Keratinocyte (primary cell): Measurements from ENCODE around the gene CALCR. TPM values are rescaled to one million over a fixed set of nuclear protein-coding genes. Genes with fewer than 3 reads are reported as not detected.

Experiments used
- DNase-seq: peaks from one replicate; pipeline ENCODE4 v3.0.0-alpha.2; 2011; ENCODE audit warnings: low read depth, missing footprints, low spot score
- FAIRE-seq: peaks from 2 replicates; lab custom pipeline; 2011; peaks lifted over from hg19 to GRCh38; lab: Jason Lieb, UNC
- H2AFZ ChIP-seq: 2 replicates; pipeline ENCODE4 v1.6.0; 2012; ENCODE audit warnings: low read length, control low read depth, inconsistent platforms; ENCODE audit not compliant: control insufficient read depth
- H3K27ac ChIP-seq: 2 replicates; pipeline ENCODE4 v1.5.1; 2011; ENCODE audit warnings: low read length; ENCODE audit not compliant: control insufficient read depth, insufficient read depth
- H3K27me3 ChIP-seq: 3 replicates; pipeline ENCODE4 v1.6.0; 2011; ENCODE audit warnings: low read length; ENCODE audit not compliant: control insufficient read depth, insufficient read depth; ENCODE audit errors: extremely low read depth
- H3K36me3 ChIP-seq, 2 experiments: 2 replicates in 1 of 2; 3 replicates in 1 of 2; pipeline ENCODE4 v1.5.1; 2011; ENCODE audit warnings: low read length in 2 of 2, mild to moderate bottlenecking in 1 of 2; ENCODE audit not compliant: control insufficient read depth in 2 of 2, insufficient read depth in 2 of 2; ENCODE audit errors: extremely low read depth in 1 of 2
- H3K4me1 ChIP-seq: 3 replicates; pipeline ENCODE4 v1.5.1; 2011; ENCODE audit warnings: low read length; ENCODE audit not compliant: control insufficient read depth, insufficient read depth; ENCODE audit errors: extremely low read depth
- H3K4me2 ChIP-seq: 3 replicates; pipeline ENCODE4 v1.6.0; 2011; ENCODE audit warnings: low read depth, low read length; ENCODE audit not compliant: control insufficient read depth, insufficient read depth; ENCODE audit errors: extremely low read depth
- H3K4me3 ChIP-seq, 3 experiments: fragments of 200-600 bp in 1 of 3; sonication (generic) in 1 of 3; 2 replicates in 2 of 3; 3 replicates in 1 of 3; pipeline ENCODE4 v1.5.1; 2011 to 2016; ENCODE audit warnings: low read length in 3 of 3, mild to moderate bottlenecking in 3 of 3, control low read depth in 2 of 3, inconsistent platforms in 1 of 3, low read depth in 1 of 3, mixed read lengths in 1 of 3, mixed run types in 1 of 3, moderate library complexity in 1 of 3; ENCODE audit not compliant: control insufficient read depth in 2 of 3, insufficient read depth in 2 of 3; ENCODE audit errors: extremely low read depth in 1 of 3
- H3K79me2 ChIP-seq: 2 replicates; pipeline ENCODE4 v1.6.0; 2012; ENCODE audit warnings: low read length; ENCODE audit not compliant: control insufficient read depth, insufficient read depth
- H3K9ac ChIP-seq: 3 replicates; pipeline ENCODE4 v1.6.0; 2011; ENCODE audit warnings: low read length; ENCODE audit not compliant: control insufficient read depth, insufficient read depth; ENCODE audit errors: extremely low read depth
- H3K9me1 ChIP-seq: 3 replicates; pipeline ENCODE4 v1.6.0; 2011; ENCODE audit warnings: low read length; ENCODE audit not compliant: control insufficient read depth, insufficient read depth; ENCODE audit errors: extremely low read depth
- H3K9me3 ChIP-seq: 2 replicates; pipeline ENCODE4 v1.5.1; 2012; ENCODE audit warnings: low read depth, low read length; ENCODE audit not compliant: control insufficient read depth
- H4K20me1 ChIP-seq: 3 replicates; pipeline ENCODE4 v1.6.0; 2011; ENCODE audit warnings: low read length; ENCODE audit not compliant: control insufficient read depth, insufficient read depth; ENCODE audit errors: extremely low read depth
- EZH2 ChIP-seq: IDR thresholded peaks from one replicate; pipeline ENCODE4 v1.6.1; 2012; ENCODE audit warnings: inconsistent platforms, mild to moderate bottlenecking, low read length, moderate library complexity
- dilution Hi-C: fragments of 300-500 bp; cut with MboI; formaldehyde crosslinking; loops from one replicate; pipeline ENCODE4 v1.7.0; 2020; ENCODE audit warnings: low sequenced_read_pairs; ENCODE audit not compliant: extremely low pct_ligation_motif_present
- polyA plus RNA-seq, 5 experiments: library from polyadenylated mRNA; depleted of rRNA in 3 of 5; stranded (reverse) in 3 of 5; stranded (forward) in 1 of 5; unstranded in 1 of 5; fragments of >200 nt; gene quantifications; 1 replicate in 1 of 5; 2 replicates in 3 of 5; 3 replicates in 1 of 5; pipeline versions ENCODE4 v1.2.1 to v1.2.3, GENCODE V29; 2011 to 2012; ENCODE audit warnings: missing spikeins in 2 of 5, low read depth in 1 of 5, low replicate concordance in 1 of 5
- TF ChIP-seq, protein P1 (sequence below), 3 experiments: IDR thresholded peaks in 1 of 3; conservative IDR thresholded peaks in 1 of 3; optimal IDR thresholded peaks in 1 of 3; 2 replicates in 2 of 3; 3 replicates in 1 of 3; pipeline versions ENCODE3 to v1.5.1; 2011; ENCODE audit warnings: low read length in 3 of 3, mild to moderate bottlenecking in 3 of 3, moderate library complexity in 2 of 3, control low read depth in 1 of 3, inconsistent platforms in 1 of 3; ENCODE audit not compliant: insufficient read depth in 2 of 3; ENCODE audit errors: extremely low read depth in 1 of 3

Gene CALCR
- polyA plus RNA-seq, 1 donor (not counting 4 experiments of a cell fraction or from before 2014, with no cell fraction given), result not detected

DNA sequence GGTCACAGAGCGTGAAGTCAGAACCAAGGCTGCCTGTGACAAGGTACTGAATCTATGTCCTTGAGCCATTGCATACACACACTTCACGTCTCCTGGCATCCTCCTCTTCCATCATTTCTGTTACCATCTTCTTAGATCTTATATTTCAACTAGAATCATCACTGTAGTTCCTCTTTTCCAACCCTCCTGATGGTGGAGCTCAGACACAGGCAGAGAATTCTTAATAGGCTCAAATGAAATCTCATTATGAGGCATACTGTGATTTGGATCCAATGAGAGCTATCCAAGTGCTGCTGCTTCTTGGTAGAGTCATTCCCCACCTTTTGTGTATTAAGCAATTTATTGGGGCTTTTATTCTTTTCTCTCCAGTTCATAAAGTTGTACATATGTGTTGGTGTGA lies 113.2 kb downstream of the CALCR start:
- Histone ChIP-seq H3K79me2 (no peaks in the 10 kb centered on the region), H3K4me3 (no peak overlapping the region), H3K9me3 (no peaks in the 10 kb centered on the region), H2AFZ (no peak overlapping the region), H3K36me3 (no peaks in the 10 kb centered on the region), H4K20me1 (no peaks in the 10 kb centered on the region), H3K27ac (no peak overlapping the region), H3K9me1 (no peaks in the 10 kb centered on the region), H3K9ac (no peak overlapping the region), H3K27me3 (peaks cover 3% of the 10 kb centered on the region), H3K4me1 (no peaks in the 10 kb centered on the region), H3K4me2 (no peak overlapping the region)
- FAIRE-seq (no peak), DNase-seq (no peak)
- TF ChIP-seq, protein P1, sequence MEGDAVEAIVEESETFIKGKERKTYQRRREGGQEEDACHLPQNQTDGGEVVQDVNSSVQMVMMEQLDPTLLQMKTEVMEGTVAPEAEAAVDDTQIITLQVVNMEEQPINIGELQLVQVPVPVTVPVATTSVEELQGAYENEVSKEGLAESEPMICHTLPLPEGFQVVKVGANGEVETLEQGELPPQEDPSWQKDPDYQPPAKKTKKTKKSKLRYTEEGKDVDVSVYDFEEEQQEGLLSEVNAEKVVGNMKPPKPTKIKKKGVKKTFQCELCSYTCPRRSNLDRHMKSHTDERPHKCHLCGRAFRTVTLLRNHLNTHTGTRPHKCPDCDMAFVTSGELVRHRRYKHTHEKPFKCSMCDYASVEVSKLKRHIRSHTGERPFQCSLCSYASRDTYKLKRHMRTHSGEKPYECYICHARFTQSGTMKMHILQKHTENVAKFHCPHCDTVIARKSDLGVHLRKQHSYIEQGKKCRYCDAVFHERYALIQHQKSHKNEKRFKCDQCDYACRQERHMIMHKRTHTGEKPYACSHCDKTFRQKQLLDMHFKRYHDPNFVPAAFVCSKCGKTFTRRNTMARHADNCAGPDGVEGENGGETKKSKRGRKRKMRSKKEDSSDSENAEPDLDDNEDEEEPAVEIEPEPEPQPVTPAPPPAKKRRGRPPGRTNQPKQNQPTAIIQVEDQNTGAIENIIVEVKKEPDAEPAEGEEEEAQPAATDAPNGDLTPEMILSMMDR (optimal IDR thresholded peaks at IDR 0.05 in 1 of 3, IDR thresholded peaks at IDR 0.05 in 1 of 3, conservative IDR thresholded peaks at IDR 0.05 in 1 of 3; ENCODE audit: extremely low read depth in 1 of 3, insufficient read depth in 2 of 3, low read length in 3 of 3), result no peak
- TF ChIP-seq EZH2, result no peak
- dilution Hi-C loops, result no loop called here

- H3K4me2 ChIP-seq, result no peak overlapping the region
- FAIRE-seq, result no peak
- no peak overlapping the region for H2AFZ ChIP-seq
Measured at GRCh38 chr7:93453262-93453661, 121.3 kb downstream of the CALCR start.

More at GRCh38 chr7:93453262-93453661, 121.3 kb downstream of the CALCR start:
- TF ChIP-seq EZH2, result no peak
- TF ChIP-seq, protein P1 (optimal IDR thresholded peaks at IDR 0.05 in 1 of 3, IDR thresholded peaks at IDR 0.05 in 1 of 3, conservative IDR thresholded peaks at IDR 0.05 in 1 of 3; ENCODE audit: extremely low read depth in 1 of 3, insufficient read depth in 2 of 3, low read length in 3 of 3), result no peak
- DNase-seq, result no peak
- H3K27me3 ChIP-seq, result peaks cover under 1% of the 10 kb centered on the region
- no peaks in the 10 kb centered on the region for H3K9me3 ChIP-seq
- no peak overlapping the region for H3K27ac ChIP-seq
- H3K79me2 ChIP-seq, result no peaks in the 10 kb centered on the region
- dilution Hi-C loops, result no loop called here
- no peak overlapping the region for H3K9ac ChIP-seq
- no peaks in the 10 kb centered on the region for H3K9me1 ChIP-seq
- no peaks in the 10 kb centered on the region for H3K36me3 ChIP-seq
- no peak overlapping the region for H3K4me3 ChIP-seq
- H3K4me1 ChIP-seq, result no peaks in the 10 kb centered on the region
- no peaks in the 10 kb centered on the region for H4K20me1 ChIP-seq
